ENCODE measurements around the gene ARSI.

DNA sequence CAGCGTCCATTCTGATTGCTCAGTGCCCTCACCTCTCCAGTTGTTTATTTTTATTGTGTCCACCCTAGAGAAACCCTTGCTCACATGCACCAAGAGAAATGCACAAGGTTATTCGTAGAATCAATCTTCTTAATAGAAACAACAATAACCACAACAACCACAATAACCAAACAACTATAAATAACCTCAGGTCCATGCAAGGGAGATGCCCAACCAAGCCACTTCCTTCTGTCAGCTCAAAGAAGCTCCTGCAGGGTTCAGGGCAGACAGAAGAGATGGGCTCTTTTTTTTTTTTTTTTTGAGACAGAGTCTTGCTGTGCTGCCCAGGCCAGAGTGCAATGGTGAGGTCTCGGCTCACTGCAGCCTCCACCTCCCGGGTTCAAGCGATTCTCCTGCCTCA is 39.9 kb upstream of the ARSI start:
- TF ChIP-seq POLR2AphosphoS5 (IDR thresholded peaks at IDR 0.05) (no peak), CTCF (IDR thresholded peaks at IDR 0.05) (no peak), POLR2A (IDR thresholded peaks at IDR 0.05) (no peak)
